Measurements from ENCODE around the gene CACNA1C. TPM values are rescaled to one million over a fixed set of nuclear protein-coding genes. Genes with fewer than 3 reads are reported as not detected.

The CACNA1C gene
- total RNA-seq, 1 experiment from 2014 or later: 1.1 TPM

- peak; percentile 55; the same call in 2 of the 3 replicates for TF ChIP-seq CTCF (conservative IDR thresholded peaks at IDR 0.05)
- DNase-seq: peak; percentile 82
- H4K91ac ChIP-seq (ENCODE audit: insufficient read length, low read depth, low read length): no peak overlapping the region
- H3K56ac ChIP-seq (ENCODE audit: insufficient read length, low read depth, low read length): no peak overlapping the region
- no peak overlapping the region for H2BK12ac ChIP-seq (ENCODE audit: insufficient read length, low read depth, low read length)
- H3K9ac ChIP-seq (ENCODE audit: extremely low read depth, insufficient read length, low read length): no peak overlapping the region
- H3K27ac ChIP-seq (ENCODE audit: insufficient read length, low read depth, low read length): no peak overlapping the region
- no peaks in the 10 kb centered on the region for H3K79me1 ChIP-seq (ENCODE audit: insufficient read depth, low read depth, low read length, poor library complexity, severe bottlenecking)
- WGBS (ENCODE audit: extremely low coverage, insufficient read length, low lambda C conversion rate): no CpG with 5 or more reads among the region's 33 CpGs
- no peak overlapping the region for H2BK120ac ChIP-seq (ENCODE audit: low read depth, low read length, poor library complexity, severe bottlenecking)
- no peaks in the 10 kb centered on the region for H3K9me3 ChIP-seq (ENCODE audit: control insufficient read depth, low read depth, low read length)
- no peak overlapping the region for H3K4me2 ChIP-seq (ENCODE audit: insufficient read depth, insufficient read length, low read length)
- H3K4me1 ChIP-seq (ENCODE audit: insufficient read depth, low read length): no peaks in the 10 kb centered on the region
- H3K27me3 ChIP-seq (ENCODE audit: insufficient read depth, low read length): no peaks in the 10 kb centered on the region; the same call in 1 of the 2 replicates
- H2AFZ ChIP-seq (ENCODE audit: low read length): no peak overlapping the region
- Mint-ChIP-seq H3K27ac (no peak overlapping the region; a peak in 1 of 7 replicates), H3K27me3 (ENCODE audit: low read depth) (no peaks in the 10 kb centered on the region; the same call in none of the 2 replicates), H3K4me3 (no peak overlapping the region; a peak in 1 of 5 replicates), H3K9me3 (no peaks in the 10 kb centered on the region; a peak in 2 of 5 replicates), H3K4me1 (peaks cover 5 to 10% of the 10 kb centered on the region in 2 experiments; a peak in 3 of 4 replicates), H3K36me3 (ENCODE audit: insufficient read depth in 1 of 3, low read depth in 3 of 3) (no peaks in the 10 kb centered on the region; a peak in 2 of 7 replicates)
- no peak overlapping the region for H3K14ac ChIP-seq (ENCODE audit: insufficient read depth, low read length)
- no peaks in the 10 kb centered on the region for H3K79me2 ChIP-seq (ENCODE audit: insufficient read depth, low read length)
- no peak overlapping the region for H2BK20ac ChIP-seq (ENCODE audit: low read depth, low read length, poor library complexity, severe bottlenecking)
- H2BK5ac ChIP-seq (ENCODE audit: insufficient read length, low read length): no peak overlapping the region
- no peak overlapping the region for H4K5ac ChIP-seq (ENCODE audit: insufficient read length, low read depth, low read length)
- H4K8ac ChIP-seq (replicated peaks; ENCODE audit: insufficient read length, low read depth, low read length): no peak overlapping the region
- H3K23ac ChIP-seq (ENCODE audit: insufficient read length, low read depth, low read length): no peak overlapping the region
- no peaks in the 10 kb centered on the region for H4K20me1 ChIP-seq (ENCODE audit: control insufficient read depth, insufficient read depth, insufficient read length)
- no peaks in the 10 kb centered on the region for H3K23me2 ChIP-seq (ENCODE audit: insufficient read length, low read depth, low read length, poor library complexity, severe bottlenecking)
- H2BK15ac ChIP-seq (ENCODE audit: low read depth, low read length): no peak overlapping the region
- no peak overlapping the region for H2AK5ac ChIP-seq (ENCODE audit: insufficient read length, low read length)
- H3T11ph ChIP-seq (ENCODE audit: low read length): no peak overlapping the region
- no peak overlapping the region for H3K18ac ChIP-seq (ENCODE audit: insufficient read length, low read depth, low read length)
- H3K4ac ChIP-seq (ENCODE audit: low read depth, low read length): no peak overlapping the region
Observed at GRCh38 chr12:2652401-2653081, 599.8 kb downstream of the CACNA1C start.

Measured in H9 (cell line).